HepG2 (cell line): ENCODE data around the gene RFPL4AL1. TPM values are rescaled to one million over a fixed set of nuclear protein-coding genes. Genes with fewer than 3 reads are reported as not detected.
A peak's percentile ranks its signal among the peaks of the same experiment; 100 is the strongest.
"Not testable (repeated sequence)": the region's sequence is repeated elsewhere in the genome, so short reads cannot be mapped to it uniquely, and the experiment has no call there.

Experiments used
- ATAC-seq: fragments of 200-7000 bp; cut with Tn5 transposase; 3 replicates; pipeline ENCODE4 v1.9.1; 2020; ENCODE audit warnings: mild to moderate bottlenecking, moderate library complexity
- BruUV-seq: library from RNA; stranded (reverse); fragments of 400-500 nt; replicated peaks from 2 replicates; lab custom pipeline; 2021; lab: Mats Ljungman, UMichigan
- CTCF ChIA-PET: fragments of 300-600 bp; formaldehyde crosslinking; extraction: SDS; loops from one replicate; lab custom pipeline; 2021; ENCODE audit warnings: low total read pairs, inconsistent platforms, low intra/inter-chr PET ratio; lab: Yijun Ruan, JAX
- POLR2A ChIA-PET: fragments of 350-600 bp; sonication (Branson Sonifier 250); formaldehyde crosslinking; loops from one replicate; lab custom pipeline; 2020; ENCODE audit warnings: antibody characterized with exemption, inconsistent platforms; lab: Yijun Ruan, JAX
- DNase-seq: peaks from one replicate; pipeline ENCODE4 v3.0.0-alpha.2; 2015; ENCODE audit warnings: low spot score
- FAIRE-seq: peaks from 3 replicates; lab custom pipeline; 2011; peaks lifted over from hg19 to GRCh38; lab: Jason Lieb, UNC
- H2AFZ ChIP-seq: one replicate; pipeline ENCODE4 v1.6.1; 2011; ENCODE audit warnings: low read length, inconsistent platforms
- H3K27ac ChIP-seq: fragments of 300-600 bp; 3 replicates; pipeline ENCODE4 v1.8.0; 2011; ENCODE audit warnings: mixed run types, mild to moderate bottlenecking, mixed read lengths, low read length, inconsistent platforms; ENCODE audit not compliant: insufficient read depth; ENCODE audit errors: extremely low read length
- H3K27me3 ChIP-seq, 2 experiments: fragments of 200-600 bp in 1 of 2; 2 replicates in 1 of 2; 3 replicates in 1 of 2; pipeline versions ENCODE4 v1.6.0 to v1.8.0; 2011; ENCODE audit warnings: low read length in 2 of 2, mild to moderate bottlenecking in 2 of 2, moderate library complexity in 2 of 2, inconsistent platforms in 1 of 2; ENCODE audit not compliant: insufficient read depth in 2 of 2, control insufficient read depth in 1 of 2
- H3K36me3 ChIP-seq, 2 experiments: fragments of 200-600 bp in 1 of 2; replicated peaks in 1 of 2; 2 replicates in 1 of 2; 3 replicates in 1 of 2; pipeline versions ENCODE4 v1.5.1 to v1.8.0; 2011; ENCODE audit warnings: low read length in 2 of 2, inconsistent platforms in 1 of 2; ENCODE audit not compliant: insufficient read depth in 2 of 2, control insufficient read depth in 1 of 2
- H3K4me1 ChIP-seq: 2 replicates; pipeline ENCODE4 v1.5.1; 2012; ENCODE audit warnings: low read length, inconsistent platforms; ENCODE audit not compliant: insufficient read depth
- H3K4me2 ChIP-seq: 2 replicates; pipeline ENCODE4 v1.6.0; 2011; ENCODE audit warnings: low read depth, low read length, inconsistent platforms
- H3K4me3 ChIP-seq, 3 experiments: fragments of 200-600 bp in 1 of 3; sonication (generic), shearing (Covaris generic) in 1 of 3; replicated peaks in 1 of 3; 2 replicates each; pipeline ENCODE4 v1.5.1; 2011 to 2016; ENCODE audit warnings: low read length in 3 of 3, inconsistent platforms in 2 of 3, low read depth in 2 of 3, mild to moderate bottlenecking in 2 of 3, control low read depth in 1 of 3, mixed read lengths in 1 of 3; ENCODE audit not compliant: insufficient read depth in 1 of 3
- H3K79me2 ChIP-seq: one replicate; pipeline ENCODE4 v1.6.1; 2011; ENCODE audit warnings: low read length, inconsistent platforms; ENCODE audit not compliant: insufficient read depth
- H3K9ac ChIP-seq: 2 replicates; pipeline ENCODE4 v1.6.0; 2011; ENCODE audit warnings: mild to moderate bottlenecking, low read depth, low read length, inconsistent platforms; ENCODE audit not compliant: insufficient read depth
- H3K9me3 ChIP-seq: 2 replicates; pipeline ENCODE4 v1.5.1; 2012; ENCODE audit warnings: mild to moderate bottlenecking, low read length
- H4K20me1 ChIP-seq: 2 replicates; pipeline ENCODE4 v1.6.0; 2011; ENCODE audit warnings: inconsistent platforms, mild to moderate bottlenecking, low read length, moderate library complexity; ENCODE audit not compliant: insufficient read depth
- ATF7 ChIP-seq, 2 experiments: fragments of 450-650 bp in 1 of 2; sonication (generic) in 1 of 2; formaldehyde crosslinking in 1 of 2; IDR thresholded peaks; 2 replicates each; pipeline versions ENCODE4 v1.4.0 to v1.6.1; 2016 to 2020; ENCODE audit warnings: antibody characterized with exemption in 1 of 2, mild to moderate bottlenecking in 1 of 2, missing genetic modification reagents in 1 of 2
- CCDC6 ChIP-seq: sonication (generic); formaldehyde crosslinking; IDR thresholded peaks from 2 replicates; pipeline ENCODE4 v1.8.1; 2022; ENCODE audit warnings: mild to moderate bottlenecking, missing genetic modification reagents, moderate library complexity
- ZNF160 ChIP-seq: sonication (generic); formaldehyde crosslinking; IDR thresholded peaks from 2 replicates; pipeline ENCODE4 v1.8.0; 2022; ENCODE audit warnings: mild to moderate bottlenecking, inconsistent platforms, missing genetic modification reagents
- WGBS: methylation state at CpG from one replicate; pipeline ENCODE4 v1.1.6; 2017; ENCODE audit warnings: low lambda C conversion rate; 5-methylcytosine and 5-hydroxymethylcytosine counted together
- in situ Hi-C: cut with HindIII; loops from 2 replicates; pipeline ENCODE4 v1.10.0; 2017; ENCODE audit warnings: low pct_unique_long_range_greater_than_20kb; ENCODE audit not compliant: extremely low pct_ligation_motif_present
- intact Hi-C: fragments of 100-400 bp; cut with micrococcal nuclease; formaldehyde crosslinking; loops from one replicate; pipeline ENCODE4 v1.10.0; 2022; ENCODE audit not compliant: unreplicated experiment
- polyA plus RNA-seq, 8 experiments: library from polyadenylated mRNA; depleted of rRNA in 3 of 8; stranded (reverse) in 7 of 8; unstranded in 1 of 8; fragments of >200 nt; fragmentation: Illumina TruSeq in 4 of 8; extraction: Trizol in 4 of 8; gene quantifications; 2 replicates each; pipeline versions ENCODE4 v1.2.1 to v1.2.3, GENCODE V29; 2011 to 2016; ENCODE audit warnings: low read depth in 4 of 8, missing spikeins in 1 of 8, mixed read lengths in 1 of 8; ENCODE audit not compliant: insufficient read depth in 1 of 8
- total RNA-seq, 5 experiments: library from RNA; depleted of rRNA; stranded (reverse); fragments of >200 nt; fragmentation: Illumina TruSeq; extraction: Trizol; gene quantifications; 2 replicates each; pipeline ENCODE4 v1.2.3, GENCODE V29; 2016; ENCODE audit warnings: low read depth in 1 of 5
- TF ChIP-seq, protein P1 (sequence below): IDR thresholded peaks from 2 replicates; pipeline ENCODE4 v1.6.1; 2016; ENCODE audit warnings: control low read depth

Gene RFPL4AL1
- total and polyA plus RNA-seq, 2 of the 13 experiments (the other 11 are each of a cell fraction or from before 2014, with no cell fraction given), result not detected

DNA sequence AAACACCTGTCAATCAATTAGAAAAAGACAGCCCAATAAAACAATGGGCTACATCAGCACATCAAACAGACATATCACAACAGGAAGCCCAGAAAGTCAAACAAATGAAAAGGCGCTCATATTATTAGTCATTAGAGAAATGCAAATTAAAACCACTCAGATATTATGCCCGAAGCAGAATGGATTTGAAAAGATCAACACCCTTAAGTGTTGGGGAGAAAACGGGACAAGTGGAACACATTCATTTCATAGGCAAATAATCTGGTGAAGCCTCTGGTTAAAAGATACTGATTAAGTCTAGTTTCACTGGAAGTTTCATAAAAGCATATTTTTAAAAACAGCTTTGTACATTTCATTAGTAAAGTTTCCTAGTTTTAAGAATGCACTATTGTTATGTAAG, 48.1 kb upstream of the RFPL4AL1 start (continued):
- TF ChIP-seq CCDC6 (CRISPR knock-in tag) (no peak), ZNF160 (CRISPR knock-in tag) (no peak)

DNA sequence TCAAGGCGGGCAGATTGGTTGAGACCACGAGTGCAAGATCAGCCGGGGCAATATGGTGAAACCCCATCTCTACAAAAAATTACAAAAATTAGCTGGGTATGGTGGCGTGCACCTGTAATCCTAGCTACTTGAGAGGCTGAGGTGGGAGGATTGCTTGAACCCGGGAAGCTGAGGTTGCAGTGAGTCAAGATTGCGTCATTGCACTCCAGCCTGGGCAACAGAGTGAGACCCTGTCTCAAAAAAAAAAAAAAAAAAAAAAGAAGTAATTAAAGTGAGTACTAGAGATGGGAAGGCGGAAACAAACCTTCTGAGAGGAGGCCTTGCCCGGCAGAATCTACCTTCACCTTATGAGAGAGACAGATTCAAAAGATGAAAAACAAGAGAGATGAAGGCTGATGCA, 45.4 kb upstream of the RFPL4AL1 start:
- no peak overlapping the region for H3K27ac ChIP-seq
- H3K9ac ChIP-seq, result no peak overlapping the region
- intact Hi-C loops, result no loop called here
- peaks cover 9% of the 10 kb centered on the region; the same call in 1 of the 2 replicates for H3K9me3 ChIP-seq
- WGBS, result 36% methylated on average over 8 of the region's 8 CpGs
- H4K20me1 ChIP-seq, result no peaks in the 10 kb centered on the region
- CTCF ChIA-PET, result no interaction called here
- H2AFZ ChIP-seq, result no peak overlapping the region
- H3K79me2 ChIP-seq, result no peaks in the 10 kb centered on the region
- no peak overlapping the region for H3K4me3 ChIP-seq
- POLR2A ChIA-PET, result no interaction called here
- H3K27me3 ChIP-seq, result peaks cover 0 to 4% of the 10 kb centered on the region in 2 experiments; a peak in 3 of 5 replicates
- ATAC-seq (no peak), DNase-seq (no peak), FAIRE-seq (no peak)
- H3K4me2 ChIP-seq, result no peak overlapping the region
- TF ChIP-seq, protein P1, sequence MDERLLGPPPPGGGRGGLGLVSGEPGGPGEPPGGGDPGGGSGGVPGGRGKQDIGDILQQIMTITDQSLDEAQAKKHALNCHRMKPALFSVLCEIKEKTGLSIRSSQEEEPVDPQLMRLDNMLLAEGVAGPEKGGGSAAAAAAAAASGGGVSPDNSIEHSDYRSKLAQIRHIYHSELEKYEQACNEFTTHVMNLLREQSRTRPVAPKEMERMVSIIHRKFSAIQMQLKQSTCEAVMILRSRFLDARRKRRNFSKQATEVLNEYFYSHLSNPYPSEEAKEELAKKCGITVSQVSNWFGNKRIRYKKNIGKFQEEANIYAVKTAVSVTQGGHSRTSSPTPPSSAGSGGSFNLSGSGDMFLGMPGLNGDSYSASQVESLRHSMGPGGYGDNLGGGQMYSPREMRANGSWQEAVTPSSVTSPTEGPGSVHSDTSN (CRISPR knock-in tag), result no peak
- TF ChIP-seq ATF7 (IDR thresholded peaks at IDR 0.05) (peak; percentile 58), ATF7 (CRISPR knock-in tag; IDR thresholded peaks at IDR 0.05) (no peak)
- in situ Hi-C loops, result no loop called here
- no TSS peak for BruUV-seq
- H3K36me3 ChIP-seq, result no peaks in the 10 kb centered on the region
- H3K4me1 ChIP-seq, result peaks cover 7% of the 10 kb centered on the region; the same call in 1 of the 2 replicates

DNA sequence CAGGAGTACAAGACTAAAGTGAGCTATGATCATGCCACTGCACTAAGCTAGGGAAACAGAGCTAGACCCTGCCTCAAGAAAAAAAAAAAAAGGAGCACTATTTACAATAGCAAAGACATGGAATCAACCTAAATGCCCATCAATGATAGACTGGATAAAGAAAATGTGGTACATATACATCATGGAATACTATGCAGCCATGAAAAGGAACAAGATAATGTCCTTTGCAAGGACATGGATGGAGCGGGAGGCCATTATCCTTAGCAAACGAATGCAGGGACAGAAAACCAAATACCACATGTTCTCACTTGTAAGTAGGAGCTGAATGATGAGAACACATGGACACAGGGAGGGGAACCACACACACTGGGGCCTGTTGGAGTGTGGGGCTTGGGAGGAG, 38.5 kb upstream of the RFPL4AL1 start:
- WGBS, result 26% methylated on average over 2 of the region's 2 CpGs

More for the DNA sequence above, 38.5 kb upstream of the RFPL4AL1 start:
- H3K36me3 ChIP-seq, H3K4me2 ChIP-seq, H3K27me3 ChIP-seq, H3K79me2 ChIP-seq, POLR2A ChIA-PET, H3K4me1 ChIP-seq, H3K4me3 ChIP-seq, intact Hi-C loops, in situ Hi-C loops, CTCF ChIA-PET, FAIRE-seq, H2AFZ ChIP-seq, H3K9me3 ChIP-seq, H3K27ac ChIP-seq, ATAC-seq, H4K20me1 ChIP-seq, BruUV-seq, H3K9ac ChIP-seq, DNase-seq: not testable (repeated sequence)
